Effector CD8-positive, alpha-beta T cell (primary cell): Measurements from ENCODE around the gene SNRPD3.
"Not testable (repeated sequence)": the region's sequence is repeated elsewhere in the genome, so short reads cannot be mapped to it uniquely, and the experiment has no call there.

Experiments
- DNase-seq: peaks from one replicate; lab custom pipeline; 2025; lab: John Stamatoyannopoulos, UW

Gene SNRPD3

GRCh38 chr22:24609888-24610287 is 54.1 kb downstream of the SNRPD3 start:
- DNase-seq, result not testable (repeated sequence)

- not testable (repeated sequence) for DNase-seq
These were observed 59.0 kb downstream of the SNRPD3 start for GRCh38 chr22:24614794-24615193.

- not testable (repeated sequence) for DNase-seq
These were observed 65.4 kb downstream of the SNRPD3 start for GRCh38 chr22:24621244-24621643.

GRCh38 chr22:24622596-24622995 is 66.8 kb downstream of the SNRPD3 start:
- not testable (repeated sequence) for DNase-seq
